Inferior parietal cortex (tissue), 1 donor: ENCODE data around the gene INHA.

Experiments used
- DNase-seq: peaks from one replicate; pipeline ENCODE4 v3.0.0-alpha.2; 2016; ENCODE audit errors: extremely low spot score

The INHA gene

GRCh38 chr2:219540784-219541504 lies 31.2 kb upstream of the INHA start:
- no peak for DNase-seq

GRCh38 chr2:219541611-219542180 lies 30.4 kb upstream of the INHA start:
- peak; percentile 66 for DNase-seq

- DNase-seq, result no peak
Observed at GRCh38 chr2:219542931-219543595, 29.0 kb upstream of the INHA start.

GRCh38 chr2:219543596-219544358 lies 28.3 kb upstream of the INHA start, which contains the start of the genes CHPF and TMEM198:
TSS of gene CHPF (minus strand) at chr2:219543809. CDS start at chr2:219543538, 271 bp downstream.
TSS of gene TMEM198 (plus strand) at chr2:219544028. CDS start at chr2:219544728, 700 bp downstream.
- DNase-seq, result peak; percentile 96

GRCh38 chr2:219544567-219544966 lies 27.5 kb upstream of the INHA start:
- no peak for DNase-seq

- DNase-seq, result no peak
Observed at GRCh38 chr2:219545295-219545942, 26.7 kb upstream of the INHA start.

GRCh38 chr2:219545943-219546352 lies 26.2 kb upstream of the INHA start:
- DNase-seq, result no peak

- DNase-seq, result no peak
Observed at GRCh38 chr2:219547621-219548020, 24.5 kb upstream of the INHA start.

- DNase-seq, result no peak
Observed at GRCh38 chr2:219548990-219549389, 23.1 kb upstream of the INHA start.

- DNase-seq, result no peak
Observed at GRCh38 chr2:219549619-219550018, 22.5 kb upstream of the INHA start.

GRCh38 chr2:219551441-219552381 lies 20.4 kb upstream of the INHA start:
- no peak for DNase-seq

- DNase-seq, result peak; percentile 68
Observed at GRCh38 chr2:219552382-219553167, 19.5 kb upstream of the INHA start.

GRCh38 chr2:219553168-219553417 lies 19.0 kb upstream of the INHA start:
- no peak for DNase-seq

GRCh38 chr2:219553463-219553963 lies 18.6 kb upstream of the INHA start:
- DNase-seq, result no peak

GRCh38 chr2:219554350-219554749 lies 17.8 kb upstream of the INHA start:
- DNase-seq, result no peak

GRCh38 chr2:219555956-219556355 lies 16.2 kb upstream of the INHA start:
- no peak for DNase-seq

- no peak for DNase-seq
Observed at GRCh38 chr2:219556413-219556812, 15.7 kb upstream of the INHA start.

GRCh38 chr2:219557320-219557719 lies 14.8 kb upstream of the INHA start:
- no peak for DNase-seq
